ENCODE results near the gene UGT1A5.

DNA sequence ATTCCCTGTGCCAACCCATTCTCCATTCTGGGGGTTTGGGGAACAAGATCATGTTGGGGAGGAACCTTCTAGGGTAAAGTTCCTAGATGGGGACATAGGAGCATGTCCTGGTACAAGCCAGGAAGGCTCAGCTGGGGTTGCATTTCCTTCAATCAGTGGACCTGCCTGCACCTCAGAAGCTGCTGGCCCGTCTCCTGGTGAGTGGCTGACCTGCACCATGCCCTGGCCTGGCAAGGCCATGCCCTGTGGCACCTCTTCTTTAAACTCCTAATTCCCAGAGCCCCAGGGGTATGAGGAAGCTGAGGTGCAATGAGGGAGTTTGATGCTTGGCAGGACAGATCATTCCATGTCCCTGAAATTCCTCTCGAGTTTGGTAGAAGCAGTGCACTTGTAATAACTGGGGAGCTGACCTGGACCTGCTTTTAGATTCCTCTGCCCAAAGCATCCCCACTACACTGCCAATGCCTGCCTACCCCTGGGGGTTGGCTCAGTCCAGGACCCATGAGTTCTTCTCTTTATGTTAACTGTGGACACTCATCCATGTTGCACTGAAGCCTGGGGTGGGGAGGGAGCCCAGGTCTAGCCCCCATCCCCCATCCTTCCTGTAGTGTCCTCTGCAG is 90.7 kb downstream of the UGT1A5 start:
- TF ChIP-seq, protein P1, sequence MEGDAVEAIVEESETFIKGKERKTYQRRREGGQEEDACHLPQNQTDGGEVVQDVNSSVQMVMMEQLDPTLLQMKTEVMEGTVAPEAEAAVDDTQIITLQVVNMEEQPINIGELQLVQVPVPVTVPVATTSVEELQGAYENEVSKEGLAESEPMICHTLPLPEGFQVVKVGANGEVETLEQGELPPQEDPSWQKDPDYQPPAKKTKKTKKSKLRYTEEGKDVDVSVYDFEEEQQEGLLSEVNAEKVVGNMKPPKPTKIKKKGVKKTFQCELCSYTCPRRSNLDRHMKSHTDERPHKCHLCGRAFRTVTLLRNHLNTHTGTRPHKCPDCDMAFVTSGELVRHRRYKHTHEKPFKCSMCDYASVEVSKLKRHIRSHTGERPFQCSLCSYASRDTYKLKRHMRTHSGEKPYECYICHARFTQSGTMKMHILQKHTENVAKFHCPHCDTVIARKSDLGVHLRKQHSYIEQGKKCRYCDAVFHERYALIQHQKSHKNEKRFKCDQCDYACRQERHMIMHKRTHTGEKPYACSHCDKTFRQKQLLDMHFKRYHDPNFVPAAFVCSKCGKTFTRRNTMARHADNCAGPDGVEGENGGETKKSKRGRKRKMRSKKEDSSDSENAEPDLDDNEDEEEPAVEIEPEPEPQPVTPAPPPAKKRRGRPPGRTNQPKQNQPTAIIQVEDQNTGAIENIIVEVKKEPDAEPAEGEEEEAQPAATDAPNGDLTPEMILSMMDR (IDR thresholded peaks at IDR 0.05) = no peak
- TF ChIP-seq POLR2A (IDR thresholded peaks at IDR 0.05) = no peak

All from suprapubic skin (tissue), 3 donors.